Tibial nerve (tissue), 3 donors: ENCODE measurements around the gene DPPA5.

Source experiments
- POLR2A ChIP-seq, 2 donors: fragments of 450-650 bp; IDR thresholded peaks; one replicate each; pipeline ENCODE4 v1.6.1; 2017; ENCODE audit warnings: antibody characterized with exemption in 2 of 2, mild to moderate bottlenecking in 2 of 2, moderate library complexity in 2 of 2
- TF ChIP-seq, protein P1 (sequence below), 5 experiments: fragments of 200-600 bp in 3 of 5; fragments of 450-650 bp in 2 of 5; sonication (generic) in 3 of 5; IDR thresholded peaks; one replicate each; pipeline ENCODE4 v1.5.1; 2016 to 2019; ENCODE audit warnings: antibody characterized with exemption in 5 of 5, mild to moderate bottlenecking in 3 of 5, moderate library complexity in 2 of 5

DNA sequence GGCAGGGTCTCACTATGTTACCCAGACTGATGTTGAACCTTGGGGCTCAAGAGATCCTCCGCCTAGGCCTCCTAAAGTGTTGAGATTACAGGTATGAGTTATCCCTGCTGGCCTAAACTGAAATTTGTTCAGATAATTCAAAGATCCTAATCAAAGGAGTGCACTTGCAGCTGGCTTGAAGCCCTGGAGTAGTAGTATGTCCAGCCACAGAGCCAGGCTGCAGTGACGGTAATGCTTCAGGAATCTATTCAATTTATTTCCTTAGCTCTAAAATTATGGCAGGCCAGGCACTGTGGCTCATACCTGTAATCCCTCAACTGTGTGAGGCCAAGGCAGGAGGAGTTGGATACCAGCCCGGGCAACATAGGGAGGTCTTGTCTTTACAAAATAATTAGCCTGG is 39.2 kb upstream of the DPPA5 start:
- TF ChIP-seq, protein P1, sequence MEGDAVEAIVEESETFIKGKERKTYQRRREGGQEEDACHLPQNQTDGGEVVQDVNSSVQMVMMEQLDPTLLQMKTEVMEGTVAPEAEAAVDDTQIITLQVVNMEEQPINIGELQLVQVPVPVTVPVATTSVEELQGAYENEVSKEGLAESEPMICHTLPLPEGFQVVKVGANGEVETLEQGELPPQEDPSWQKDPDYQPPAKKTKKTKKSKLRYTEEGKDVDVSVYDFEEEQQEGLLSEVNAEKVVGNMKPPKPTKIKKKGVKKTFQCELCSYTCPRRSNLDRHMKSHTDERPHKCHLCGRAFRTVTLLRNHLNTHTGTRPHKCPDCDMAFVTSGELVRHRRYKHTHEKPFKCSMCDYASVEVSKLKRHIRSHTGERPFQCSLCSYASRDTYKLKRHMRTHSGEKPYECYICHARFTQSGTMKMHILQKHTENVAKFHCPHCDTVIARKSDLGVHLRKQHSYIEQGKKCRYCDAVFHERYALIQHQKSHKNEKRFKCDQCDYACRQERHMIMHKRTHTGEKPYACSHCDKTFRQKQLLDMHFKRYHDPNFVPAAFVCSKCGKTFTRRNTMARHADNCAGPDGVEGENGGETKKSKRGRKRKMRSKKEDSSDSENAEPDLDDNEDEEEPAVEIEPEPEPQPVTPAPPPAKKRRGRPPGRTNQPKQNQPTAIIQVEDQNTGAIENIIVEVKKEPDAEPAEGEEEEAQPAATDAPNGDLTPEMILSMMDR (IDR thresholded peaks at IDR 0.05) = no peak
- no peak for TF ChIP-seq POLR2A (IDR thresholded peaks at IDR 0.05)
